Hepatocyte (in vitro differentiated cells): Measurements from ENCODE around the gene TNS2.

Experiments used
- EZH2 ChIP-seq: fragments of 200-600 bp; sonication (generic); IDR thresholded peaks from 2 replicates; pipeline ENCODE4 v1.6.1; 2016; ENCODE audit warnings: antibody characterized with exemption, mild to moderate bottlenecking, borderline replicate concordance
- TF ChIP-seq, protein P1 (sequence below): fragments of 200-600 bp; sonication (generic); IDR thresholded peaks from 2 replicates; pipeline ENCODE4 v1.5.1; 2016; ENCODE audit warnings: antibody characterized with exemption, mild to moderate bottlenecking; ENCODE audit not compliant: poor library complexity

DNA sequence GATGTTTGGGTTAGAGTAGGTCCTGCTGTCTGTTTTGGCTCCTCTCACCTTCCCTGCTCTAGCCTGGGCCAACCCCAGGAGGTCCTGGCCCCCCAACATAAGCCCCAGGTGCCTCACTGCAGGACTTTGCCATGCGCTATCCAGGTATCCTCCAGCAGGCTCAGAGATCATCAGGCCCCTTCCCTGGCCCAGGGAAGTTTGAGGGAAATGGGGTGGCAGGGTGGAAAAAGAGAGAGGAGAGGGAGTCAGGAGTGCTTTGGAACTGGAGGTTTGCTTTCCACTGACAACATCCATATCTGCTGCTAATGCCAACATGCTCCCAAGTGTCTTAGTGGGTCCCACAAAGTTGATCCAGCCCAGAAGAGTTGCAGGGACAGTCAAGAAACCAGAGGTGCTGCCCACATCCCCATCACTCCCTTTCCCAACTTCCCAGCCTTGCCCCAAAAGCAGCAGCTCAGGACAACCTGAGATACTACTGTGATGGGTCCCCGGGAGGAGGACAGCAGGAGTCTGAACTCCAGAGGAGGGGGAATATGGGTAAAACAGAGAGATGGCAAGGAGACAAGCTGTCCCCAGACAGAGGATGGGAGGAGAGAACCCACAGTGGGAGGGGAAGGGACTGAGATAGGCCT is 677 bp downstream of the TNS2 start:
- TF ChIP-seq, protein P1, sequence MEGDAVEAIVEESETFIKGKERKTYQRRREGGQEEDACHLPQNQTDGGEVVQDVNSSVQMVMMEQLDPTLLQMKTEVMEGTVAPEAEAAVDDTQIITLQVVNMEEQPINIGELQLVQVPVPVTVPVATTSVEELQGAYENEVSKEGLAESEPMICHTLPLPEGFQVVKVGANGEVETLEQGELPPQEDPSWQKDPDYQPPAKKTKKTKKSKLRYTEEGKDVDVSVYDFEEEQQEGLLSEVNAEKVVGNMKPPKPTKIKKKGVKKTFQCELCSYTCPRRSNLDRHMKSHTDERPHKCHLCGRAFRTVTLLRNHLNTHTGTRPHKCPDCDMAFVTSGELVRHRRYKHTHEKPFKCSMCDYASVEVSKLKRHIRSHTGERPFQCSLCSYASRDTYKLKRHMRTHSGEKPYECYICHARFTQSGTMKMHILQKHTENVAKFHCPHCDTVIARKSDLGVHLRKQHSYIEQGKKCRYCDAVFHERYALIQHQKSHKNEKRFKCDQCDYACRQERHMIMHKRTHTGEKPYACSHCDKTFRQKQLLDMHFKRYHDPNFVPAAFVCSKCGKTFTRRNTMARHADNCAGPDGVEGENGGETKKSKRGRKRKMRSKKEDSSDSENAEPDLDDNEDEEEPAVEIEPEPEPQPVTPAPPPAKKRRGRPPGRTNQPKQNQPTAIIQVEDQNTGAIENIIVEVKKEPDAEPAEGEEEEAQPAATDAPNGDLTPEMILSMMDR = no peak
- no peak for TF ChIP-seq EZH2
